OCI-LY7 (cell line): ENCODE data around the gene INHBB.

ENCODE experiments used
- CTCF ChIP-seq: fragments of 200-600 bp; sonication (generic); conservative IDR thresholded peaks from 2 replicates; pipeline ENCODE4 v1.5.1; 2014; ENCODE audit warnings: mild to moderate bottlenecking, antibody characterized with exemption, low read length, moderate library complexity, mixed read lengths
- EZH2phosphoT487 ChIP-seq: fragments of 200-600 bp; sonication (generic); IDR thresholded peaks from 2 replicates; pipeline ENCODE4 v1.6.1; 2018; ENCODE audit warnings: low read depth, borderline replicate concordance, mild to moderate bottlenecking, mixed run types, antibody characterized with exemption, low read length, moderate library complexity, mixed read lengths

- no peak for TF ChIP-seq EZH2phosphoT487
- no peak for TF ChIP-seq CTCF
Observed at GRCh38 chr2:120385355-120386127, 39.6 kb downstream of the INHBB start.
